GM23248 (cell line): Measurements from ENCODE around the gene PRDM16. TPM values are rescaled to one million over a fixed set of nuclear protein-coding genes. Genes with fewer than 3 reads are reported as not detected.

ENCODE experiments used
- DNase-seq: peaks from one replicate; pipeline ENCODE4 v3.0.0-alpha.2; 2015
- H2AFZ ChIP-seq: fragments of 200-600 bp; sonication (generic); 2 replicates; pipeline ENCODE4 v1.6.1; 2016; ENCODE audit warnings: antibody characterized with exemption
- H3F3A ChIP-seq: fragments of 200-600 bp; sonication (generic); 2 replicates; pipeline ENCODE4 v1.6.1; 2016; ENCODE audit warnings: mild to moderate bottlenecking, antibody characterized with exemption, mixed run types; ENCODE audit not compliant: insufficient read depth
- H3K27ac ChIP-seq: fragments of 200-600 bp; sonication (generic); 2 replicates; pipeline ENCODE4 v1.5.1; 2016; ENCODE audit warnings: mild to moderate bottlenecking
- H3K27me3 ChIP-seq: fragments of 200-600 bp; sonication (generic); replicated peaks from 2 replicates; pipeline ENCODE4 v1.6.1; 2016; ENCODE audit warnings: mild to moderate bottlenecking; ENCODE audit not compliant: insufficient read depth
- H3K36me3 ChIP-seq: fragments of 200-600 bp; sonication (generic); 2 replicates; pipeline ENCODE4 v1.6.1; 2016; ENCODE audit warnings: low read depth, mild to moderate bottlenecking
- H3K4me1 ChIP-seq: fragments of 200-600 bp; sonication (generic); 2 replicates; pipeline ENCODE4 v1.6.1; 2016; ENCODE audit warnings: mild to moderate bottlenecking; ENCODE audit not compliant: insufficient read depth
- H3K4me2 ChIP-seq: fragments of 200-600 bp; sonication (generic); one replicate; pipeline ENCODE4 v1.6.1; 2016; ENCODE audit warnings: mild to moderate bottlenecking; ENCODE audit not compliant: unreplicated experiment
- H3K4me3 ChIP-seq: fragments of 200-600 bp; sonication (generic); 2 replicates; pipeline ENCODE4 v1.5.1; 2016; ENCODE audit warnings: mild to moderate bottlenecking
- H3K79me2 ChIP-seq: fragments of 200-600 bp; sonication (generic); 2 replicates; pipeline ENCODE4 v1.6.1; 2016; ENCODE audit warnings: mild to moderate bottlenecking; ENCODE audit not compliant: insufficient read depth
- H3K9ac ChIP-seq: fragments of 200-600 bp; sonication (generic); 2 replicates; pipeline ENCODE4 v1.6.1; 2016; ENCODE audit warnings: mild to moderate bottlenecking
- H3K9me2 ChIP-seq: fragments of 200-600 bp; sonication (generic); 2 replicates; pipeline ENCODE4 v1.6.1; 2016; ENCODE audit warnings: mixed run types, mild to moderate bottlenecking, moderate library complexity; ENCODE audit not compliant: insufficient read depth
- H3K9me3 ChIP-seq: fragments of 200-600 bp; sonication (generic); one replicate; pipeline ENCODE4 v1.6.1; 2017; ENCODE audit warnings: low read depth
- H4K20me1 ChIP-seq: fragments of 200-600 bp; sonication (generic); 2 replicates; pipeline ENCODE4 v1.6.0; 2016; ENCODE audit not compliant: insufficient read depth
- EZH2 ChIP-seq: fragments of 200-600 bp; sonication (generic); IDR thresholded peaks from 2 replicates; pipeline ENCODE4 v1.6.1; 2018; ENCODE audit warnings: antibody characterized with exemption, mild to moderate bottlenecking; ENCODE audit not compliant: insufficient read depth, poor library complexity, severe bottlenecking
- EZH2phosphoT487 ChIP-seq: fragments of 200-600 bp; sonication (generic); IDR thresholded peaks from 2 replicates; pipeline ENCODE4 v1.6.1; 2018; ENCODE audit warnings: antibody characterized with exemption, moderate library complexity, mild to moderate bottlenecking, low read depth; ENCODE audit not compliant: insufficient read depth
- WGBS, 2 experiments: methylation state at CpG; one replicate each; pipeline ENCODE4 v1.1.6; 2015 to 2017; ENCODE audit warnings: low lambda C conversion rate in 2 of 2, low coverage in 1 of 2; ENCODE audit errors: missing lambda C conversion rate in 2 of 2; 5-methylcytosine and 5-hydroxymethylcytosine counted together
- in situ Hi-C: fragments of 300-500 bp; cut with MboI; formaldehyde crosslinking; loops from 2 replicates; pipeline ENCODE4 v1.15.0; 2020
- polyA plus RNA-seq: library from polyadenylated mRNA; unstranded; fragments of >200 nt; fragmentation: Nextera tagmentation; extraction: Ambion mirVana; gene quantifications from 2 replicates; pipeline ENCODE4 v1.2.1, GENCODE V29; 2016
- total RNA-seq: library from RNA; depleted of rRNA; stranded (reverse); fragments of >200 nt; shearing (Covaris generic); gene quantifications from 2 replicates; pipeline ENCODE4 v1.2.3, GENCODE V29; 2014

The PRDM16 gene
- total and polyA plus RNA-seq, 2 experiments from 2014 or later, result 0.18 TPM; not detected in 1

- Histone ChIP-seq H3K27me3 (no peaks in the 10 kb centered on the region; the same call in 1 of the 2 replicates), H3K9me3 (no peaks in the 10 kb centered on the region), H3K4me2 (no peak overlapping the region), H3F3A (no peaks in the 10 kb centered on the region), H3K36me3 (no peaks in the 10 kb centered on the region), H3K27ac (no peak overlapping the region), H3K4me1 (no peaks in the 10 kb centered on the region), H3K9me2 (no peaks in the 10 kb centered on the region), H4K20me1 (no peaks in the 10 kb centered on the region), H3K9ac (no peak overlapping the region), H3K4me3 (no peak overlapping the region), H3K79me2 (no peaks in the 10 kb centered on the region), H2AFZ (no peak overlapping the region)
- no peak for DNase-seq
- 58 to 75% methylated on average over 1 of the region's 1 CpG for WGBS, 2 experiments
- no peak for TF ChIP-seq EZH2phosphoT487
- no peak for TF ChIP-seq EZH2
- in situ Hi-C loops, result no loop called here
Measured at GRCh38 chr1:3026124-3026523, 42.9 kb upstream of the PRDM16 start.

GRCh38 chr1:3026581-3027391 is 42.2 kb upstream of the PRDM16 start:
- DNase-seq, result no peak
- no peaks in the 10 kb centered on the region for H3F3A ChIP-seq
- H3K79me2 ChIP-seq, result no peaks in the 10 kb centered on the region
- in situ Hi-C loops, result no loop called here
- no peak overlapping the region for H2AFZ ChIP-seq
- no peak overlapping the region for H3K4me3 ChIP-seq
- no peak overlapping the region for H3K27ac ChIP-seq
- no peaks in the 10 kb centered on the region for H4K20me1 ChIP-seq
- no peaks in the 10 kb centered on the region for H3K9me3 ChIP-seq
- TF ChIP-seq EZH2 (no peak), EZH2phosphoT487 (no peak)
- WGBS, 2 experiments, result 23 to 26% methylated on average over 11 of the region's 11 CpGs
- H3K36me3 ChIP-seq, result no peaks in the 10 kb centered on the region
- H3K9ac ChIP-seq, result no peak overlapping the region
- no peak overlapping the region for H3K4me2 ChIP-seq
- no peaks in the 10 kb centered on the region; the same call in 1 of the 2 replicates for H3K27me3 ChIP-seq
- no peaks in the 10 kb centered on the region for H3K9me2 ChIP-seq
- no peaks in the 10 kb centered on the region for H3K4me1 ChIP-seq

- Histone ChIP-seq H2AFZ (no peak overlapping the region), H3K9me3 (no peaks in the 10 kb centered on the region), H3F3A (no peaks in the 10 kb centered on the region), H3K9me2 (no peaks in the 10 kb centered on the region), H3K36me3 (no peaks in the 10 kb centered on the region), H3K4me3 (no peak overlapping the region), H3K4me2 (no peak overlapping the region), H3K4me1 (no peaks in the 10 kb centered on the region), H3K27ac (no peak overlapping the region), H4K20me1 (no peaks in the 10 kb centered on the region), H3K9ac (no peak overlapping the region), H3K79me2 (no peaks in the 10 kb centered on the region), H3K27me3 (no peaks in the 10 kb centered on the region; the same call in 1 of the 2 replicates)
- in situ Hi-C loops, result no loop called here
- WGBS, 2 experiments, result 47 to 56% methylated on average over 15 to 18 of the region's 20 CpGs
- no peak for DNase-seq
- no peak for TF ChIP-seq EZH2phosphoT487
- TF ChIP-seq EZH2, result no peak
Measured at GRCh38 chr1:3027611-3028371, 41.2 kb upstream of the PRDM16 start.

- H3K4me1 ChIP-seq, result no peaks in the 10 kb centered on the region
- 4 to 9% methylated on average over 24 to 28 of the region's 32 CpGs for WGBS, 2 experiments
- no peak for DNase-seq
- H3K9ac ChIP-seq, result no peak overlapping the region
- in situ Hi-C loops, result no loop called here
- H3K27me3 ChIP-seq, result no peaks in the 10 kb centered on the region; the same call in 1 of the 2 replicates
- no peaks in the 10 kb centered on the region for H3K36me3 ChIP-seq
- H3K4me2 ChIP-seq, result no peak overlapping the region
- H2AFZ ChIP-seq, result no peak overlapping the region
- H4K20me1 ChIP-seq, result no peaks in the 10 kb centered on the region
- H3K9me3 ChIP-seq, result no peaks in the 10 kb centered on the region
- H3K9me2 ChIP-seq, result no peaks in the 10 kb centered on the region
- no peak for TF ChIP-seq EZH2
- TF ChIP-seq EZH2phosphoT487, result no peak
- H3F3A ChIP-seq, result no peaks in the 10 kb centered on the region
- H3K4me3 ChIP-seq, result no peak overlapping the region
- no peak overlapping the region for H3K27ac ChIP-seq
- H3K79me2 ChIP-seq, result no peaks in the 10 kb centered on the region
Measured at GRCh38 chr1:3028531-3029282, 40.3 kb upstream of the PRDM16 start.
